SKM-1 (cell line): ENCODE data around the gene ARHGAP31.
"Not testable (repeated sequence)": the region's sequence is repeated elsewhere in the genome, so short reads cannot be mapped to it uniquely, and the experiment has no call there.

ENCODE experiments used
- DNase-seq: peaks from one replicate; lab custom pipeline; 2025; ENCODE audit not compliant: unreplicated experiment; lab: John Stamatoyannopoulos, UW

ARHGAP31 gene

GRCh38 chr3:119295816-119296726, 1.9 kb downstream of the ARHGAP31 start:
- no peak for DNase-seq

GRCh38 chr3:119296727-119297122, 2.5 kb downstream of the ARHGAP31 start:
- no peak for DNase-seq

GRCh38 chr3:119297169-119297568, 3.0 kb downstream of the ARHGAP31 start:
- no peak for DNase-seq

- no peak for DNase-seq
These were observed 4.4 kb downstream of the ARHGAP31 start for GRCh38 chr3:119298565-119298941.

GRCh38 chr3:119300991-119301391, 6.8 kb downstream of the ARHGAP31 start:
- peak; percentile 15 for DNase-seq

- DNase-seq: no peak
These were observed 7.5 kb downstream of the ARHGAP31 start for GRCh38 chr3:119301662-119302061.

- no peak for DNase-seq
These were observed 8.7 kb downstream of the ARHGAP31 start for GRCh38 chr3:119302697-119303551.

- no peak for DNase-seq
These were observed 10.1 kb downstream of the ARHGAP31 start for GRCh38 chr3:119304201-119304713.

- peak; percentile 49 for DNase-seq
These were observed 11.1 kb downstream of the ARHGAP31 start for GRCh38 chr3:119305286-119305685.

GRCh38 chr3:119306378-119306777, 12.2 kb downstream of the ARHGAP31 start:
- DNase-seq: not testable (repeated sequence)

GRCh38 chr3:119308355-119308754, 14.2 kb downstream of the ARHGAP31 start:
- no peak for DNase-seq

- DNase-seq: no peak
These were observed 15.4 kb downstream of the ARHGAP31 start for GRCh38 chr3:119309591-119309990.

- DNase-seq: no peak
These were observed 15.9 kb downstream of the ARHGAP31 start for GRCh38 chr3:119310071-119310470.

GRCh38 chr3:119311081-119311925, 17.1 kb downstream of the ARHGAP31 start:
- DNase-seq: no peak

GRCh38 chr3:119313461-119313860, 19.3 kb downstream of the ARHGAP31 start:
- DNase-seq: no peak

GRCh38 chr3:119314821-119315220, 20.6 kb downstream of the ARHGAP31 start:
- no peak for DNase-seq

- DNase-seq: no peak
These were observed 21.6 kb downstream of the ARHGAP31 start for GRCh38 chr3:119315600-119316312.

- no peak for DNase-seq
These were observed 22.1 kb downstream of the ARHGAP31 start for GRCh38 chr3:119316313-119316670.

- no peak for DNase-seq
These were observed 24.7 kb downstream of the ARHGAP31 start for GRCh38 chr3:119318876-119319275.

- DNase-seq: no peak
These were observed 25.1 kb downstream of the ARHGAP31 start for GRCh38 chr3:119319311-119319710.
